Hepatocyte (in vitro differentiated cells): ENCODE data around the gene FGF23. TPM values are rescaled to one million over a fixed set of nuclear protein-coding genes. Genes with fewer than 3 reads are reported as not detected.

Experiments used
- DNase-seq: peaks from one replicate; pipeline ENCODE4 v3.0.0-alpha.2; 2016; ENCODE audit warnings: low spot score
- H2AFZ ChIP-seq: fragments of 200-600 bp; sonication (generic); 2 replicates; pipeline ENCODE4 v1.6.0; 2016; ENCODE audit warnings: antibody characterized with exemption, mild to moderate bottlenecking
- H3K27ac ChIP-seq: fragments of 200-600 bp; sonication (generic); 2 replicates; pipeline ENCODE4 v1.5.1; 2016; ENCODE audit warnings: mild to moderate bottlenecking
- H3K27me3 ChIP-seq: fragments of 200-600 bp; sonication (generic); 2 replicates; pipeline ENCODE4 v1.6.1; 2016
- H3K36me3 ChIP-seq: fragments of 200-600 bp; sonication (generic); replicated peaks from 2 replicates; pipeline ENCODE4 v1.5.1; 2016; ENCODE audit warnings: low read depth; ENCODE audit not compliant: insufficient read depth
- H3K4me1 ChIP-seq: fragments of 200-600 bp; sonication (generic); 2 replicates; pipeline ENCODE4 v1.5.1; 2016; ENCODE audit warnings: mild to moderate bottlenecking, moderate library complexity; ENCODE audit not compliant: insufficient read depth
- H3K4me2 ChIP-seq: fragments of 200-600 bp; sonication (generic); 2 replicates; pipeline ENCODE4 v1.6.0; 2016
- H3K4me3 ChIP-seq: fragments of 200-600 bp; sonication (generic); 2 replicates; pipeline ENCODE4 v1.5.1; 2016; ENCODE audit warnings: mild to moderate bottlenecking
- H3K79me2 ChIP-seq: fragments of 200-600 bp; sonication (generic); 2 replicates; pipeline ENCODE4 v1.6.0; 2017; ENCODE audit warnings: mild to moderate bottlenecking
- H3K9me2 ChIP-seq: fragments of 200-600 bp; sonication (generic); replicated peaks from 2 replicates; pipeline ENCODE4 v1.6.0; 2017; ENCODE audit warnings: mild to moderate bottlenecking; ENCODE audit not compliant: insufficient read depth
- H3K9me3 ChIP-seq: fragments of 200-600 bp; sonication (generic); 2 replicates; pipeline ENCODE4 v1.5.1; 2016; ENCODE audit warnings: low read depth, mild to moderate bottlenecking
- H4K20me1 ChIP-seq: fragments of 200-600 bp; sonication (generic); 2 replicates; pipeline ENCODE4 v1.6.0; 2016; ENCODE audit warnings: mild to moderate bottlenecking; ENCODE audit not compliant: insufficient read depth, poor library complexity, severe bottlenecking
- EZH2 ChIP-seq: fragments of 200-600 bp; sonication (generic); IDR thresholded peaks from 2 replicates; pipeline ENCODE4 v1.6.1; 2016; ENCODE audit warnings: antibody characterized with exemption, mild to moderate bottlenecking, borderline replicate concordance
- EZH2phosphoT487 ChIP-seq: fragments of 200-600 bp; sonication (generic); IDR thresholded peaks from one replicate; pipeline ENCODE4 v1.6.1; 2018; ENCODE audit warnings: antibody characterized with exemption, mild to moderate bottlenecking, low read depth, moderate library complexity; ENCODE audit not compliant: unreplicated experiment, severe bottlenecking
- WGBS: methylation state at CpG from one replicate; pipeline ENCODE4 v1.1.6; 2016; ENCODE audit warnings: low lambda C conversion rate; ENCODE audit errors: missing lambda C conversion rate; 5-methylcytosine and 5-hydroxymethylcytosine counted together
- polyA plus RNA-seq: library from polyadenylated mRNA; unstranded; fragments of >200 nt; fragmentation: Nextera tagmentation; extraction: Ambion mirVana; gene quantifications from 2 replicates; pipeline ENCODE4 v1.2.1, GENCODE V29; 2016
- total RNA-seq: library from RNA; depleted of rRNA; stranded (reverse); fragments of >200 nt; gene quantifications from 2 replicates; pipeline ENCODE4 v1.2.3, GENCODE V29; 2014
- TF ChIP-seq, protein P1 (sequence below): fragments of 200-600 bp; sonication (generic); IDR thresholded peaks from 2 replicates; pipeline ENCODE4 v1.5.1; 2016; ENCODE audit warnings: antibody characterized with exemption, mild to moderate bottlenecking; ENCODE audit not compliant: poor library complexity

The FGF23 gene
- total and polyA plus RNA-seq, 2 experiments from 2014 or later: 0.46 to 3.1 TPM

- peak overlapping the region; percentile 95 for H3K4me2 ChIP-seq
- peaks cover 4% of the 10 kb centered on the region for H3K4me1 ChIP-seq
- no peak for TF ChIP-seq EZH2phosphoT487
- H3K9me2 ChIP-seq: no peaks in the 10 kb centered on the region
- H3K9me3 ChIP-seq: no peaks in the 10 kb centered on the region
- H3K36me3 ChIP-seq: no peaks in the 10 kb centered on the region
- H2AFZ ChIP-seq: no peak overlapping the region
- H3K27ac ChIP-seq: no peak overlapping the region
- no peaks in the 10 kb centered on the region for H3K27me3 ChIP-seq
- H4K20me1 ChIP-seq: no peaks in the 10 kb centered on the region
- H3K79me2 ChIP-seq: peaks cover 36% of the 10 kb centered on the region
- WGBS: 79% methylated on average over 5 of the region's 5 CpGs
- H3K4me3 ChIP-seq: no peak overlapping the region
- DNase-seq: no peak
These were observed 56.8 kb downstream of the FGF23 start for GRCh38 chr12:4322726-4323125.

DNA sequence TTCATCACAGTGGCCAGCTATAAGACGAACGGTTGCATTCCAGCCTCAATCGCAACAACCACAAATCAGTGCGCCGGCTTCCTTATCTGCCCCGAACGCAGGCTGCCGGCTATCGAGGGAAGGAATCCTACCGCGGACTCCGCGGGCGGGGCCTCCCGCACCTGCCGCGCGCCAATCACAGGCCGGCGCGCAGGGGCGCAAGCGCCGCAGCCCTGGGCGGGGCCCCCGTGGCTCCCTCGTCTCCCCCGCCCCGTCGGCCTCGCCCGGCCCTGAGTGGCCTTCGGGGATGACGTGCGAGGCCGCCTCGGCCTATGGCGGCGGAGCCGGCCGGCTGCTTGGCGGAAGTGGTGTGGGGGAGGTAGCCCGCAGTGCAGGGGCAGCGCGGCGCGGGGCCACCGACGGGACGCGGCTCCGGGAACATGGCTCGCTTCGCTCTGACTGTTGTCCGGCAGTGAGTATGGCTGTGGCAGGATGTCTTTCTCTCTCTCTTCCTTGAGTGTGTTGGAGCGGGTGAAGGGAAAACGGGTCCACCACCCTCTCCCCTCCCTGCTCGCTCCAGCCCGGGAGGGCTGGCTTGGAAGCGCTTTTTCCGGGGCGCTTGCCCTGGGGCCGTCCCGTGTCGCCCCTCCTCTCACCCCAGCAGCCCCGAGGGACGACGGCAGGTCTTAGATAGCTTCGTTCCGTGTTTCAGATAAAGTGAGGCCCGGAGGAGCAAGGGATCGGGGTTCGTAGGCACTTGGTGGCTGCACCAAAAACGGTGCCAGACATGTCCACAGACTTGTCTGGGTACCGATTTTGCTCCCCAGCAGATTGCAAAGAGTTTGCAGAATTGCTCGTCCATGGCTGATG is 58.4 kb downstream of the FGF23 start, which contains the start of gene TIGAR:
TIGAR (plus strand) TSS at position 361 of the 849 bp plus-strand sequence; CDS start at position 420, 59 bp downstream.
- H3K9me2 ChIP-seq: no peaks in the 10 kb centered on the region
- peak within 1 kb of the TSS; percentile 95 for H3K4me2 ChIP-seq
- H2AFZ ChIP-seq: peak within 1 kb of the TSS; percentile 85
- H3K9me3 ChIP-seq: no peaks in the 10 kb centered on the region
- H4K20me1 ChIP-seq: no peaks in the 10 kb centered on the region
- peak within 1 kb of the TSS; percentile 95 for H3K27ac ChIP-seq
- H3K27me3 ChIP-seq: no peaks in the 10 kb centered on the region
- H3K36me3 ChIP-seq: no peaks in the 10 kb centered on the region
- peak; percentile 98 for DNase-seq
- peaks cover 4% of the 10 kb centered on the region for H3K4me1 ChIP-seq
- H3K79me2 ChIP-seq: peaks cover 24% of the 10 kb centered on the region
- TF ChIP-seq, protein P1, sequence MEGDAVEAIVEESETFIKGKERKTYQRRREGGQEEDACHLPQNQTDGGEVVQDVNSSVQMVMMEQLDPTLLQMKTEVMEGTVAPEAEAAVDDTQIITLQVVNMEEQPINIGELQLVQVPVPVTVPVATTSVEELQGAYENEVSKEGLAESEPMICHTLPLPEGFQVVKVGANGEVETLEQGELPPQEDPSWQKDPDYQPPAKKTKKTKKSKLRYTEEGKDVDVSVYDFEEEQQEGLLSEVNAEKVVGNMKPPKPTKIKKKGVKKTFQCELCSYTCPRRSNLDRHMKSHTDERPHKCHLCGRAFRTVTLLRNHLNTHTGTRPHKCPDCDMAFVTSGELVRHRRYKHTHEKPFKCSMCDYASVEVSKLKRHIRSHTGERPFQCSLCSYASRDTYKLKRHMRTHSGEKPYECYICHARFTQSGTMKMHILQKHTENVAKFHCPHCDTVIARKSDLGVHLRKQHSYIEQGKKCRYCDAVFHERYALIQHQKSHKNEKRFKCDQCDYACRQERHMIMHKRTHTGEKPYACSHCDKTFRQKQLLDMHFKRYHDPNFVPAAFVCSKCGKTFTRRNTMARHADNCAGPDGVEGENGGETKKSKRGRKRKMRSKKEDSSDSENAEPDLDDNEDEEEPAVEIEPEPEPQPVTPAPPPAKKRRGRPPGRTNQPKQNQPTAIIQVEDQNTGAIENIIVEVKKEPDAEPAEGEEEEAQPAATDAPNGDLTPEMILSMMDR: no peak
- TF ChIP-seq EZH2 (no peak), EZH2phosphoT487 (no peak)
- WGBS: 2% methylated on average over 71 of the region's 76 CpGs
- H3K4me3 ChIP-seq: peak within 1 kb of the TSS; percentile 76

GRCh38 chr12:4320497-4320852 is 59.0 kb downstream of the FGF23 start:
- TF ChIP-seq EZH2 (no peak), EZH2phosphoT487 (no peak)
- TF ChIP-seq, protein P1: no peak
- H3K27ac ChIP-seq: peak overlapping the region; percentile 95
- H3K36me3 ChIP-seq: no peaks in the 10 kb centered on the region
- H4K20me1 ChIP-seq: no peaks in the 10 kb centered on the region
- H3K4me3 ChIP-seq: peak overlapping the region; percentile 34
- WGBS: under 1% methylated on average over 13 of the region's 13 CpGs
- H3K9me3 ChIP-seq: no peaks in the 10 kb centered on the region
- no peaks in the 10 kb centered on the region for H3K27me3 ChIP-seq
- peak; percentile 65 for DNase-seq
- H3K9me2 ChIP-seq: no peaks in the 10 kb centered on the region
- H3K79me2 ChIP-seq: peaks cover 23% of the 10 kb centered on the region
- H3K4me1 ChIP-seq: peaks cover 4% of the 10 kb centered on the region
- peak overlapping the region; percentile 71 for H2AFZ ChIP-seq
- peak overlapping the region; percentile 82 for H3K4me2 ChIP-seq

Other genes starting within 250 kb of the FGF23 start
- 232 and 250 TPM in 2 replicates for gene CCND2, start 106.0 kb downstream of the FGF23 start, total RNA-seq
- 131 and 157 TPM in 2 replicates for gene CCND2, start 106.0 kb downstream of the FGF23 start, polyA plus RNA-seq
- 6.9 and 7.9 TPM in 2 replicates for gene TIGAR, start 58.5 kb downstream of the FGF23 start, total RNA-seq
- 9.8 and 12.3 TPM in 2 replicates for gene TIGAR, start 58.5 kb downstream of the FGF23 start, polyA plus RNA-seq
- not detected in 2 replicates for gene FGF6, start 66.1 kb upstream of the FGF23 start, total RNA-seq
- not detected in 2 replicates for gene FGF6, start 66.1 kb upstream of the FGF23 start, polyA plus RNA-seq
- gene RAD51AP1, start 159.2 kb upstream of the FGF23 start, total RNA-seq: 9.8 and 11.5 TPM in 2 replicates
- gene RAD51AP1, start 159.2 kb upstream of the FGF23 start, polyA plus RNA-seq: 4.6 and 5.4 TPM in 2 replicates
- 34.1 and 34.7 TPM in 2 replicates for gene DYRK4, start 182.5 kb upstream of the FGF23 start, total RNA-seq
- 42.0 and 50.3 TPM in 2 replicates for gene DYRK4, start 182.5 kb upstream of the FGF23 start, polyA plus RNA-seq